ENCODE data around the gene JAGN1.

- TF ChIP-seq CTCF (IDR thresholded peaks at IDR 0.05) (no peak), POLR2A (IDR thresholded peaks at IDR 0.05) (no peak)
These were observed 1.9 kb upstream of the JAGN1 start for GRCh38 chr3:9888540-9888939.
